ENCODE results near the gene TOMM20. TPM values are rescaled to one million over a fixed set of nuclear protein-coding genes. Genes with fewer than 3 reads are reported as not detected.

The TOMM20 gene
- total and polyA plus RNA-seq, 9 of the 15 experiments (the other 6 are each of a cell fraction or from before 2014, with no cell fraction given) = 70.6 to 334 (median 159) TPM

DNA sequence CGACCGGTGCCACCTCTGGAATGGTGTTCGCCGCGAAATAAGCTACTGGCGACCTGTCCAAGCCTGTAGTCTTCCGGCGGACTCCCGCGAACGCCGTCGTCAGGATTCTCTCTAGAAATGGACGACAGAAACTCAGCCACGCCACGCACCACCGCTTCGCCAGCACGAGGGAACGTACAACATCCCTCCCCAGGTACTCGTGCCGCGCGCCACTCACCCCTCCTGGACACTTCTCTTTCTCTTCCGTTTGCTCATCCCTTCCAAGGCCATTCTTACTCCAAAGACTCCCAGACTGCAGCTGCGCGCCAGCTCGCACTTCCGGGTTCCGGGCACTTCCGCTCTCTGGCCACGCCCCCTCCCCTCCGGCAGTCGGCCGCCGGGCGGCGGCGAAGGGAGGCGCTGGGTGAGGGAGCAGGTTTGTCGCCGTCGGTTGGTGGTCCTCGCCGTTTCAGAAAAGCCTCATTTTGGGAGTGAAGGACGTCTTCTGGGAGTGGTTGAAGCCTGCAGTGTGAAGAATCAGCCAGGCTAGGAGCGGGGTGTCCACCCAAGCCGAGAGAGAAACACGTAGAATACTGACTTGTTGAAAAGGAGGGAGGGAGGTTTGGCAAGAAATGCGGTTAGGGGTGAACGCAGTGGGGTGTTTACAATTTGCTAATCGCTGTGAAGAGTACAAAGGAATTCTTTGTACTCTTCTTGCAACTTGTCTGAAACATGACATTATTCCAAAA lies 32.5 kb upstream of the TOMM20 start, which contains the start of gene RBM34 (continued):
- TF ChIP-seq, protein P1, sequence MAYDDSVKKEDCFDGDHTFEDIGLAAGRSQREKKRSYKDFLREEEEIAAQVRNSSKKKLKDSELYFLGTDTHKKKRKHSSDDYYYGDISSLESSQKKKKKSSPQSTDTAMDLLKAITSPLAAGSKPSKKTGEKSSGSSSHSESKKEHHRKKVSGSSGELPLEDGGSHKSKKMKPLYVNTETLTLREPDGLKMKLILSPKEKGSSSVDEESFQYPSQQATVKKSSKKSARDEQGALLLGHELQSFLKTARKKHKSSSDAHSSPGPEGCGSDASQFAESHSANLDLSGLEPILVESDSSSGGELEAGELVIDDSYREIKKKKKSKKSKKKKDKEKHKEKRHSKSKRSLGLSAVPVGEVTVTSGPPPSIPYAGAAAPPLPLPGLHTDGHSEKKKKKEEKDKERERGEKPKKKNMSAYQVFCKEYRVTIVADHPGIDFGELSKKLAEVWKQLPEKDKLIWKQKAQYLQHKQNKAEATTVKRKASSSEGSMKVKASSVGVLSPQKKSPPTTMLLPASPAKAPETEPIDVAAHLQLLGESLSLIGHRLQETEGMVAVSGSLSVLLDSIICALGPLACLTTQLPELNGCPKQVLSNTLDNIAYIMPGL (CRISPR knock-in tag; IDR thresholded peaks at IDR 0.05) = 0 out of 2 replicates have a peak, but pooled peaks have one; percentile 57
- TF ChIP-seq, protein P2, sequence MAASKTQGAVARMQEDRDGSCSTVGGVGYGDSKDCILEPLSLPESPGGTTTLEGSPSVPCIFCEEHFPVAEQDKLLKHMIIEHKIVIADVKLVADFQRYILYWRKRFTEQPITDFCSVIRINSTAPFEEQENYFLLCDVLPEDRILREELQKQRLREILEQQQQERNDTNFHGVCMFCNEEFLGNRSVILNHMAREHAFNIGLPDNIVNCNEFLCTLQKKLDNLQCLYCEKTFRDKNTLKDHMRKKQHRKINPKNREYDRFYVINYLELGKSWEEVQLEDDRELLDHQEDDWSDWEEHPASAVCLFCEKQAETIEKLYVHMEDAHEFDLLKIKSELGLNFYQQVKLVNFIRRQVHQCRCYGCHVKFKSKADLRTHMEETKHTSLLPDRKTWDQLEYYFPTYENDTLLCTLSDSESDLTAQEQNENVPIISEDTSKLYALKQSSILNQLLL (CRISPR knock-in tag; IDR thresholded peaks at IDR 0.05; ENCODE audit: borderline replicate concordance) = no peak
- TF ChIP-seq GTF2E2 (tag; IDR thresholded peaks at IDR 0.05) (peak; percentile 100), ARHGAP35 (IDR thresholded peaks at IDR 0.05; ENCODE audit: partially characterized antibody) (no peak), ZNF232 (CRISPR knock-in tag; IDR thresholded peaks at IDR 0.05) (no peak), HSF4 (CRISPR knock-in tag; IDR thresholded peaks at IDR 0.05; ENCODE audit: borderline replicate concordance) (no peak), MECOM (CRISPR knock-in tag; IDR thresholded peaks at IDR 0.05) (no peak), BHLHE40 (IDR thresholded peaks at IDR 0.05; ENCODE audit: low read length) (peak; percentile 65)
- TF ChIP-seq, protein P3, sequence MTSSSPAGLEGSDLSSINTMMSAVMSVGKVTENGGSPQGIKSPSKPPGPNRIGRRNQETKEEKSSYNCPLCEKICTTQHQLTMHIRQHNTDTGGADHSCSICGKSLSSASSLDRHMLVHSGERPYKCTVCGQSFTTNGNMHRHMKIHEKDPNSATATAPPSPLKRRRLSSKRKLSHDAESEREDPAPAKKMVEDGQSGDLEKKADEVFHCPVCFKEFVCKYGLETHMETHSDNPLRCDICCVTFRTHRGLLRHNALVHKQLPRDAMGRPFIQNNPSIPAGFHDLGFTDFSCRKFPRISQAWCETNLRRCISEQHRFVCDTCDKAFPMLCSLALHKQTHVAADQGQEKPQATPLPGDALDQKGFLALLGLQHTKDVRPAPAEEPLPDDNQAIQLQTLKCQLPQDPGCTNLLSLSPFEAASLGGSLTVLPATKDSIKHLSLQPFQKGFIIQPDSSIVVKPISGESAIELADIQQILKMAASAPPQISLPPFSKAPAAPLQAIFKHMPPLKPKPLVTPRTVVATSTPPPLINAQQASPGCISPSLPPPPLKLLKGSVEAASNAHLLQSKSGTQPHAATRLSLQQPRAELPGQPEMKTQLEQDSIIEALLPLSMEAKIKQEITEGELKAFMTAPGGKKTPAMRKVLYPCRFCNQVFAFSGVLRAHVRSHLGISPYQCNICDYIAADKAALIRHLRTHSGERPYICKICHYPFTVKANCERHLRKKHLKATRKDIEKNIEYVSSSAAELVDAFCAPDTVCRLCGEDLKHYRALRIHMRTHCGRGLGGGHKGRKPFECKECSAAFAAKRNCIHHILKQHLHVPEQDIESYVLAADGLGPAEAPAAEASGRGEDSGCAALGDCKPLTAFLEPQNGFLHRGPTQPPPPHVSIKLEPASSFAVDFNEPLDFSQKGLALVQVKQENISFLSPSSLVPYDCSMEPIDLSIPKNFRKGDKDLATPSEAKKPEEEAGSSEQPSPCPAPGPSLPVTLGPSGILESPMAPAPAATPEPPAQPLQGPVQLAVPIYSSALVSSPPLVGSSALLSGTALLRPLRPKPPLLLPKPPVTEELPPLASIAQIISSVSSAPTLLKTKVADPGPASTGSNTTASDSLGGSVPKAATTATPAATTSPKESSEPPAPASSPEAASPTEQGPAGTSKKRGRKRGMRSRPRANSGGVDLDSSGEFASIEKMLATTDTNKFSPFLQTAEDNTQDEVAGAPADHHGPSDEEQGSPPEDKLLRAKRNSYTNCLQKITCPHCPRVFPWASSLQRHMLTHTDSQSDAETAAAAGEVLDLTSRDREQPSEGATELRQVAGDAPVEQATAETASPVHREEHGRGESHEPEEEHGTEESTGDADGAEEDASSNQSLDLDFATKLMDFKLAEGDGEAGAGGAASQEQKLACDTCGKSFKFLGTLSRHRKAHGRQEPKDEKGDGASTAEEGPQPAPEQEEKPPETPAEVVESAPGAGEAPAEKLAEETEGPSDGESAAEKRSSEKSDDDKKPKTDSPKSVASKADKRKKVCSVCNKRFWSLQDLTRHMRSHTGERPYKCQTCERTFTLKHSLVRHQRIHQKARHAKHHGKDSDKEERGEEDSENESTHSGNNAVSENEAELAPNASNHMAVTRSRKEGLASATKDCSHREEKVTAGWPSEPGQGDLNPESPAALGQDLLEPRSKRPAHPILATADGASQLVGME (CRISPR knock-in tag; IDR thresholded peaks at IDR 0.05) = 0 out of 2 replicates have a peak, but pooled peaks have one; percentile 60
